H9 (cell line): ENCODE measurements around the gene TOM1L2. TPM values are rescaled to one million over a fixed set of nuclear protein-coding genes. Genes with fewer than 3 reads are reported as not detected.
A peak's percentile ranks its signal among the peaks of the same experiment; 100 is the strongest.

Experiments
- DNase-seq: peaks from one replicate; pipeline ENCODE4 v3.0.0-alpha.2; 2017
- H2AFZ ChIP-seq: one replicate; pipeline ENCODE4 v1.6.1; 2013; ENCODE audit warnings: mild to moderate bottlenecking, low read length, control low read depth, moderate library complexity
- H2AK5ac ChIP-seq: 2 replicates; pipeline ENCODE4 v1.6.1; 2013; ENCODE audit warnings: low read length, control low read depth, mixed read lengths; ENCODE audit not compliant: insufficient read length
- H2BK120ac ChIP-seq: one replicate; pipeline ENCODE4 v1.6.1; 2013; ENCODE audit warnings: low read depth, mild to moderate bottlenecking, low read length, control low read depth, inconsistent platforms; ENCODE audit not compliant: poor library complexity, severe bottlenecking
- H2BK12ac ChIP-seq: 2 replicates; pipeline ENCODE4 v1.6.1; 2013; ENCODE audit warnings: low read length, control low read depth, mixed read lengths, low read depth; ENCODE audit not compliant: insufficient read length
- H2BK15ac ChIP-seq: 2 replicates; pipeline ENCODE4 v1.6.1; 2013; ENCODE audit warnings: low read depth, low read length, control low read depth
- H2BK20ac ChIP-seq: one replicate; pipeline ENCODE4 v1.6.1; 2013; ENCODE audit warnings: low read depth, mild to moderate bottlenecking, low read length, control low read depth, inconsistent platforms; ENCODE audit not compliant: poor library complexity, severe bottlenecking
- H2BK5ac ChIP-seq: 2 replicates; pipeline ENCODE4 v1.6.1; 2013; ENCODE audit warnings: low read length, control low read depth, mixed read lengths; ENCODE audit not compliant: insufficient read length
- H3K14ac ChIP-seq: 2 replicates; pipeline ENCODE4 v1.6.1; 2013; ENCODE audit warnings: low read length, control low read depth; ENCODE audit not compliant: insufficient read depth
- H3K18ac ChIP-seq: 2 replicates; pipeline ENCODE4 v1.6.1; 2013; ENCODE audit warnings: low read depth, mild to moderate bottlenecking, mixed read lengths, low read length, control low read depth; ENCODE audit not compliant: insufficient read length
- H3K23ac ChIP-seq: 2 replicates; pipeline ENCODE4 v1.6.1; 2013; ENCODE audit warnings: low read length, control low read depth, mixed read lengths, low read depth; ENCODE audit not compliant: insufficient read length
- H3K23me2 ChIP-seq: 2 replicates; pipeline ENCODE4 v1.6.1; 2013; ENCODE audit warnings: low read depth, mild to moderate bottlenecking, mixed read lengths, low read length, control low read depth; ENCODE audit not compliant: insufficient read length, poor library complexity, severe bottlenecking
- H3K27ac ChIP-seq: 2 replicates; pipeline ENCODE4 v1.5.1; 2013; ENCODE audit warnings: low read length, control low read depth, mixed read lengths, low read depth; ENCODE audit not compliant: insufficient read length
- H3K27me3 ChIP-seq: 2 replicates; pipeline ENCODE4 v1.6.1; 2013; ENCODE audit warnings: low read length, control low read depth, inconsistent platforms; ENCODE audit not compliant: insufficient read depth
- H3K4ac ChIP-seq: 2 replicates; pipeline ENCODE4 v1.6.1; 2013; ENCODE audit warnings: low read depth, mild to moderate bottlenecking, control low read depth, inconsistent platforms, low read length, moderate library complexity
- H3K4me1 ChIP-seq: 2 replicates; pipeline ENCODE4 v1.6.1; 2013; ENCODE audit warnings: low read length, control low read depth, inconsistent platforms; ENCODE audit not compliant: insufficient read depth
- H3K4me2 ChIP-seq: 2 replicates; pipeline ENCODE4 v1.6.1; 2013; ENCODE audit warnings: low read length, control low read depth, mixed read lengths; ENCODE audit not compliant: insufficient read length, insufficient read depth
- H3K56ac ChIP-seq: 2 replicates; pipeline ENCODE4 v1.6.1; 2013; ENCODE audit warnings: low read depth, mild to moderate bottlenecking, mixed read lengths, low read length, control low read depth; ENCODE audit not compliant: insufficient read length
- H3K79me1 ChIP-seq: 2 replicates; pipeline ENCODE4 v1.6.1; 2013; ENCODE audit warnings: low read depth, mild to moderate bottlenecking, moderate library complexity, low read length, control low read depth, inconsistent platforms; ENCODE audit not compliant: insufficient read depth, poor library complexity, severe bottlenecking
- H3K79me2 ChIP-seq: 2 replicates; pipeline ENCODE4 v1.6.1; 2013; ENCODE audit warnings: low read length, control low read depth, inconsistent platforms; ENCODE audit not compliant: insufficient read depth
- H3K9ac ChIP-seq: 2 replicates; pipeline ENCODE4 v1.6.1; 2013; ENCODE audit warnings: low read length, control low read depth, mixed read lengths; ENCODE audit not compliant: insufficient read length; ENCODE audit errors: extremely low read depth
- H3K9me3 ChIP-seq: one replicate; pipeline ENCODE4 v1.6.1; 2013; ENCODE audit warnings: low read depth, low read length, inconsistent platforms; ENCODE audit not compliant: control insufficient read depth
- H3T11ph ChIP-seq: one replicate; pipeline ENCODE4 v1.6.1; 2013; ENCODE audit warnings: mild to moderate bottlenecking, low read length, control low read depth, inconsistent platforms
- H4K20me1 ChIP-seq: one replicate; pipeline ENCODE4 v1.6.1; 2013; ENCODE audit not compliant: control insufficient read depth, insufficient read length, insufficient read depth
- H4K5ac ChIP-seq: 2 replicates; pipeline ENCODE4 v1.6.1; 2013; ENCODE audit warnings: low read depth, mild to moderate bottlenecking, mixed read lengths, low read length, control low read depth; ENCODE audit not compliant: insufficient read length
- H4K8ac ChIP-seq: replicated peaks from 2 replicates; pipeline ENCODE4 v1.6.1; 2013; ENCODE audit warnings: low read length, control low read depth, mixed read lengths, low read depth; ENCODE audit not compliant: insufficient read length
- H4K91ac ChIP-seq: 2 replicates; pipeline ENCODE4 v1.6.1; 2013; ENCODE audit warnings: low read depth, mild to moderate bottlenecking, moderate library complexity, mixed read lengths, low read length, control low read depth; ENCODE audit not compliant: insufficient read length
- H3K27ac Mint-ChIP-seq, 3 experiments: 2 replicates in 2 of 3; 3 replicates in 1 of 3; pipeline ENCODE4 v1.8.0; 2020 to 2021; ENCODE audit warnings: mixed read lengths in 3 of 3, mild to moderate bottlenecking in 1 of 3, moderate library complexity in 1 of 3
- H3K27me3 Mint-ChIP-seq: 2 replicates; pipeline ENCODE4 v1.8.0; 2021; ENCODE audit warnings: low read depth, mild to moderate bottlenecking, moderate library complexity, mixed read lengths
- H3K36me3 Mint-ChIP-seq, 3 experiments: 2 replicates in 2 of 3; 3 replicates in 1 of 3; pipeline ENCODE4 v1.8.0; 2020 to 2021; ENCODE audit warnings: low read depth in 3 of 3, mixed read lengths in 3 of 3; ENCODE audit not compliant: insufficient read depth in 1 of 3
- H3K4me1 Mint-ChIP-seq, 2 experiments: 2 replicates each; pipeline ENCODE4 v1.8.0; 2020; ENCODE audit warnings: mixed read lengths in 2 of 2
- H3K4me3 Mint-ChIP-seq, 2 experiments: 2 replicates in 1 of 2; 3 replicates in 1 of 2; pipeline ENCODE4 v1.8.0; 2020 to 2021; ENCODE audit warnings: mild to moderate bottlenecking in 2 of 2, mixed read lengths in 2 of 2, moderate library complexity in 1 of 2
- H3K9me3 Mint-ChIP-seq, 2 experiments: 2 replicates in 1 of 2; 3 replicates in 1 of 2; pipeline ENCODE4 v1.8.0; 2020; ENCODE audit warnings: mild to moderate bottlenecking in 2 of 2, mixed read lengths in 2 of 2, moderate library complexity in 1 of 2
- WGBS: extraction: QIAGEN DNeasy Blood & Tissue Kit; methylation state at CpG from one replicate; pipeline ENCODE4 v1.1.7; 2013; ENCODE audit warnings: missing lambda C conversion rate, low lambda C conversion rate, mixed read lengths; ENCODE audit not compliant: insufficient read length; ENCODE audit errors: extremely low coverage; 5-methylcytosine and 5-hydroxymethylcytosine counted together
- total RNA-seq: library from RNA; stranded (reverse); gene quantifications from 2 replicates; pipeline ENCODE4 v1.2.1, GENCODE V29; 2021
- TF ChIP-seq, protein P1 (sequence below): fragments of 200-600 bp; sonication (generic); conservative IDR thresholded peaks from 3 replicates; pipeline ENCODE4 v1.8.0; 2021; ENCODE audit warnings: antibody characterized with exemption, mild to moderate bottlenecking

Gene TOM1L2
- total RNA-seq, 1 experiment from 2014 or later = 4.6 TPM

DNA sequence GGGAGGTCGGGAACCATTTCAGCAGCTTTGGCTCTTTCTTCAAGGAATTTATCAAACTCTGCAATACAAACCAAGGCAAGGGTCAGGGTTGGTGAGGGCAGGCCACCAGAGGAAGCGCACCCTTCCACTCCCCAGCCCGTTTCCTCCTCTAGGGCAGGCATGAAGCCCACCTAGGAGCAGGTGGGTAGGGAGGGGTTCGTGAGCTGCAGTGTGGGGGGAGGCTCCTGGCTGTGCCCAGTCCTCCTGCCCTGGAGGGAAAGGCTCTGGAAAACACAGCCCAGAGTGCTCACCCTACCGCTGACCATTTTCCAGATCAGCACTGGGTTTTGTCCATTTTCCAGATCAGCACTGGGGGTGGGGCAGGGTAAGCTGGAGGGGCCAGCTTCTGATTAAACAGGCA, 124.5 kb downstream of the TOM1L2 start:
- Histone ChIP-seq H2AFZ (no peak overlapping the region), H3T11ph (no peak overlapping the region), H4K8ac (no peak overlapping the region), H3K79me2 (no peaks in the 10 kb centered on the region), H3K4me2 (no peak overlapping the region), H3K9ac (no peak overlapping the region), H2BK20ac (no peak overlapping the region), H3K9me3 (no peaks in the 10 kb centered on the region), H3K18ac (no peak overlapping the region), H2BK5ac (no peak overlapping the region), H2BK15ac (no peak overlapping the region), H2AK5ac (no peak overlapping the region), H4K20me1 (no peaks in the 10 kb centered on the region), H3K79me1 (no peaks in the 10 kb centered on the region), H3K23ac (no peak overlapping the region), H2BK120ac (no peak overlapping the region), H4K91ac (no peak overlapping the region), H3K23me2 (no peaks in the 10 kb centered on the region), H3K4me1 (no peaks in the 10 kb centered on the region; the same call in 1 of the 2 replicates), H3K27ac (no peak overlapping the region), H3K27me3 (no peaks in the 10 kb centered on the region), H3K56ac (no peak overlapping the region), H3K14ac (no peak overlapping the region), H3K4ac (no peak overlapping the region), H2BK12ac (no peak overlapping the region), H4K5ac (no peak overlapping the region)
- Mint-ChIP-seq H3K27me3 (no peaks in the 10 kb centered on the region; the same call in 1 of the 2 replicates), H3K4me1 (peaks cover 42 to 64% of the 10 kb centered on the region in 2 experiments), H3K9me3 (no peaks in the 10 kb centered on the region), H3K27ac (peak overlapping the region in 1 of 3 experiments; percentile 67; a peak in 1 of 7 replicates), H3K4me3 (peak overlapping the region in 1 of 2 experiments; percentile 23; a peak in 2 of 5 replicates), H3K36me3 (no peaks in the 10 kb centered on the region)
- DNase-seq = no peak
- TF ChIP-seq, protein P1, sequence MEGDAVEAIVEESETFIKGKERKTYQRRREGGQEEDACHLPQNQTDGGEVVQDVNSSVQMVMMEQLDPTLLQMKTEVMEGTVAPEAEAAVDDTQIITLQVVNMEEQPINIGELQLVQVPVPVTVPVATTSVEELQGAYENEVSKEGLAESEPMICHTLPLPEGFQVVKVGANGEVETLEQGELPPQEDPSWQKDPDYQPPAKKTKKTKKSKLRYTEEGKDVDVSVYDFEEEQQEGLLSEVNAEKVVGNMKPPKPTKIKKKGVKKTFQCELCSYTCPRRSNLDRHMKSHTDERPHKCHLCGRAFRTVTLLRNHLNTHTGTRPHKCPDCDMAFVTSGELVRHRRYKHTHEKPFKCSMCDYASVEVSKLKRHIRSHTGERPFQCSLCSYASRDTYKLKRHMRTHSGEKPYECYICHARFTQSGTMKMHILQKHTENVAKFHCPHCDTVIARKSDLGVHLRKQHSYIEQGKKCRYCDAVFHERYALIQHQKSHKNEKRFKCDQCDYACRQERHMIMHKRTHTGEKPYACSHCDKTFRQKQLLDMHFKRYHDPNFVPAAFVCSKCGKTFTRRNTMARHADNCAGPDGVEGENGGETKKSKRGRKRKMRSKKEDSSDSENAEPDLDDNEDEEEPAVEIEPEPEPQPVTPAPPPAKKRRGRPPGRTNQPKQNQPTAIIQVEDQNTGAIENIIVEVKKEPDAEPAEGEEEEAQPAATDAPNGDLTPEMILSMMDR = no peak
- no CpG with 5 or more reads among the region's 5 CpGs for WGBS
